ENCODE measurements around the gene ADSS2. TPM values are rescaled to one million over a fixed set of nuclear protein-coding genes. Genes with fewer than 3 reads are reported as not detected.
"Not testable (repeated sequence)": the region's sequence is repeated elsewhere in the genome, so short reads cannot be mapped to it uniquely, and the experiment has no call there.

ADSS2 gene
- total and polyA plus RNA-seq, 7 donors = 23.8 to 42.0 (median 30.0) TPM

- TF ChIP-seq CTCF (IDR thresholded peaks at IDR 0.05) (no peak), POLR2AphosphoS5 (IDR thresholded peaks at IDR 0.05) (no peak), POLR2A (IDR thresholded peaks at IDR 0.05) (no peak), EP300 (IDR thresholded peaks at IDR 0.05) (no peak)
- H3K27me3 ChIP-seq = no peaks in the 10 kb centered on the region
- intact Hi-C loops (cut with DNase I) = no loop called here
- H3K27ac ChIP-seq = no peak overlapping the region
- H3K4me1 ChIP-seq = peaks cover 0 to under 1% (median under 1%) of the 10 kb centered on the region in 4 donors
- H3K4me3 ChIP-seq = no peak overlapping the region
- H3K36me3 ChIP-seq = no peaks in the 10 kb centered on the region
- DNase-seq = no peak
- H3K9me3 ChIP-seq = no peaks in the 10 kb centered on the region
- 88 to 92% methylated on average over 18 of the region's 18 CpGs for WGBS, 2 donors
Measured at GRCh38 chr1:244367399-244368114, 84.2 kb downstream of the ADSS2 start.

GRCh38 chr1:244365809-244366208 lies 85.9 kb downstream of the ADSS2 start:
- TF ChIP-seq EP300 (IDR thresholded peaks at IDR 0.05) (no peak), POLR2AphosphoS5 (IDR thresholded peaks at IDR 0.05) (no peak), CTCF (IDR thresholded peaks at IDR 0.05) (no peak), POLR2A (IDR thresholded peaks at IDR 0.05) (no peak)
- no peak overlapping the region for H3K27ac ChIP-seq
- no peak overlapping the region for H3K4me3 ChIP-seq
- WGBS, 2 donors = 72 to 79% methylated on average over 7 of the region's 7 CpGs
- peaks cover 0 to 14% (median 11%) of the 10 kb centered on the region in 4 donors for H3K4me1 ChIP-seq
- no peak for DNase-seq
- H3K27me3 ChIP-seq = no peaks in the 10 kb centered on the region
- intact Hi-C loops (cut with DNase I) = no loop called here
- H3K9me3 ChIP-seq = no peaks in the 10 kb centered on the region
- no peaks in the 10 kb centered on the region for H3K36me3 ChIP-seq

GRCh38 chr1:244365262-244365661 lies 86.4 kb downstream of the ADSS2 start:
- H3K36me3 ChIP-seq; H3K9me3 ChIP-seq; H3K4me3 ChIP-seq; DNase-seq; H3K27ac ChIP-seq; H3K27me3 ChIP-seq; intact Hi-C loops (cut with DNase I): not testable (repeated sequence)
- WGBS, 2 donors = 85 to 94% methylated on average over 6 of the region's 6 CpGs
- peaks cover 0 to 14% (median 11%) of the 10 kb centered on the region in 4 donors for H3K4me1 ChIP-seq

GRCh38 chr1:244362476-244362875 lies 89.2 kb downstream of the ADSS2 start:
- Histone ChIP-seq H3K4me1 (peaks cover 0 to 14% (median 11%) of the 10 kb centered on the region in 4 donors), H3K9me3 (no peaks in the 10 kb centered on the region), H3K36me3 (no peaks in the 10 kb centered on the region), H3K27ac (peak overlapping the region in 3 of 4 donors; percentile 30 to 81 (median 62)), H3K4me3 (no peak overlapping the region), H3K27me3 (no peaks in the 10 kb centered on the region)
- DNase-seq = no peak
- intact Hi-C loops (cut with DNase I) = no loop called here
- 74 to 88% methylated on average over 3 of the region's 3 CpGs for WGBS, 2 donors
- TF ChIP-seq EP300 (IDR thresholded peaks at IDR 0.05) (no peak), POLR2A (IDR thresholded peaks at IDR 0.05) (no peak), POLR2AphosphoS5 (IDR thresholded peaks at IDR 0.05) (no peak), CTCF (IDR thresholded peaks at IDR 0.05) (no peak)

GRCh38 chr1:244361764-244362473 lies 89.8 kb downstream of the ADSS2 start:
- intact Hi-C loops (cut with DNase I) = no loop called here
- DNase-seq = no peak
- Histone ChIP-seq H3K9me3 (no peaks in the 10 kb centered on the region), H3K27ac (peak overlapping the region; percentile 30 to 81 (median 48)), H3K36me3 (no peaks in the 10 kb centered on the region), H3K4me1 (peaks cover 0 to 14% (median 11%) of the 10 kb centered on the region in 4 donors), H3K4me3 (peak overlapping the region in 3 of 4 donors; percentile 11 to 30 (median 18)), H3K27me3 (no peaks in the 10 kb centered on the region)
- TF ChIP-seq CTCF (IDR thresholded peaks at IDR 0.05) (no peak), POLR2A (IDR thresholded peaks at IDR 0.05) (no peak), EP300 (IDR thresholded peaks at IDR 0.05) (no peak), POLR2AphosphoS5 (IDR thresholded peaks at IDR 0.05) (no peak)
- 35 to 54% methylated on average over 5 of the region's 5 CpGs for WGBS, 2 donors
